IPS-18c (cell line): ENCODE data around the gene RANBP2.

ENCODE experiments used
- H3K4me3 ChIP-seq: 2 replicates; pipeline ENCODE4 v1.7.0; 2013; ENCODE audit warnings: low read depth, mild to moderate bottlenecking, low read length, moderate library complexity; ENCODE audit not compliant: insufficient read depth
- H3K9me3 ChIP-seq: one replicate; pipeline ENCODE4 v1.6.1; 2013; ENCODE audit warnings: mild to moderate bottlenecking, low read length, moderate library complexity; ENCODE audit not compliant: control insufficient read depth, insufficient read depth

The RANBP2 gene

DNA sequence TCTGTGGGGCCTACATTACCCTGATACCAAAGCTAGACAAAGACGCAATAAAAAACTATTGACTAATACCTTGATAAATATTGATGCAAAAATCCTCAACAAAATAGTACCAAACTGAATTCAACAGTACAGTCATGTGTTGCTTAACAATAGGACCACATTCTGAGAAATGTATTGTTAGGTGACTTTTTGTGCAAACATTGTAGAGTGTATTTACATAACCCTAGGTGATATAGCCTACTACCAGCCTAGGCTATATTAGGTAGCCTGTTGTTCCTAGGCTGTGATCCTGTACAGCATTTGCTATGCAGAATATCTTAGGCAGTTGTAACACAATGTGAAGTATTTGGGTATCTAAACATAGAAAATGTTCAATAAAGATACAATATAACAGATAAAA lies 104.0 kb downstream of the RANBP2 start:
- Histone ChIP-seq H3K9me3 (no peaks in the 10 kb centered on the region), H3K4me3 (no peak overlapping the region)

DNA sequence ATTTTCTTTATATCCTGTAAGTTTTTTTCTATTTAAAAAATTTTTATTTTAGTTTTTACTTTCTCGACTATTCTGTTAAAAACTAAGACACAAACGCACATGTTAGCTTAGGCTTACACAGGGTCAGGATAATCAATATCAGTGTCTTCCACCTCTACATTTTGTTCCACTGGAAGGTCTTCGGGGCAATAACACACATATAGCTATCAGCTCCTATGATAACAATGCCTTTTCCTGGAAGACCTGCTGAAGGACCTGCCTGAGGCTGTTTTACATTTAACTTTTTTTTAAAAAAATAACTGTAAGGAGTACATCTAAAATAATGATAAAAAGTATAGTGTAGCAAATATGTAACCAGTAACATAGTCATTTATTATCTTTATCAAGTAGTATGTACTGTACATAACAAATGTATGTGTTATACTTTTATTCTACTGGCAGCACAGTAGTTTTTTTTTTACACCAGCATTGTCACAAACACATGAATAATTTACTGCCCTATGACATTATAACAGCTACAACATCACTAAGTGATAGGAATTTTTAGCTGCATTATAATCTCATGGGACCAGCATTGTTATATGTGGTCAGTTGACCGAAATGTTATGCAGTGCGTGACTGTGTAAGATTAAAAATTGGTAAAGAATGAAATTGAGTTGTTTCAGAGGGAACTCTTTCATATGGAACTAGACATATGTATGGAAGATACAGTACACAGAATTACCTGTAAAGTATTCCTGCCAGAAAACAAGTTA lies 105.2 kb downstream of the RANBP2 start:
- Histone ChIP-seq H3K4me3 (no peak overlapping the region), H3K9me3 (no peaks in the 10 kb centered on the region)

DNA sequence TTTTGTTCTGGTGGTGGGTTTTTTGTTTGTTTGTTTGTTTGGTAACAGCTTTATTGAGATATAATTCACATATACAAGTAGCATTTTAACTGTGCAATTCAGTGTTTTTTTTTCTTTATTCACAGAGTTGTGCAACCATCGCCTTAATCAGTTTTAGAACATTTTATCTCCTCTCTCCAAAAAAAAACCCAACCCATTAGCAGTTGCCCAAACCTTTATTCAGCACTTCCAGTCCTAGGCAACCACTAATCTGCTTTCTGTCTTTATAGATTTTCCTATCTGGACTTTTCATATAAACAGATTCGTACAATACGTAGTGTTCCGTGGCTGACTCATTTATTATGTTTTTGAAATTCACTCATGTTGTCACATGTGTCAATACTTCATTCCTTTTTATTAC lies 106.0 kb downstream of the RANBP2 start:
- no peak overlapping the region for H3K4me3 ChIP-seq

DNA sequence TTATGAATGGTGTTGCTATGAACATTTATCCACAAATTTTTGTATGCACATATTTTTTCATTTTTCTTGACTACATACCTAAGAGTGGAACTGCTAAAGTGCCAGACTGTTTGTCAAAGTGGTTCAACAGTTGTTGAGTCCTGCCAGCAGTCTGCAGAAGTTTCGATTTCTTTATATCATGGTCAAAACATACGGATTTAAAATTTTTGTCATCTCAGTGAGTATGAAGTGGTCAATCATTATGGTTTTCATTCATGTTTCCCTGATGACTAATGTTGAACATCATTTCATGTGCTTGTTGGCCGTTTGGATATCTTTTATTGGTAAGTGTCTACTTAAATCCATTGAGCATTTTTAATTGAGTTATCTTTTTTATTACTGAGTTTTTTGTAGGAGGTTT lies 106.5 kb downstream of the RANBP2 start:
- no peaks in the 10 kb centered on the region for H3K9me3 ChIP-seq
- H3K4me3 ChIP-seq, result no peak overlapping the region

More for the DNA sequence above, 106.0 kb downstream of the RANBP2 start:
- H3K9me3 ChIP-seq, result no peaks in the 10 kb centered on the region

DNA sequence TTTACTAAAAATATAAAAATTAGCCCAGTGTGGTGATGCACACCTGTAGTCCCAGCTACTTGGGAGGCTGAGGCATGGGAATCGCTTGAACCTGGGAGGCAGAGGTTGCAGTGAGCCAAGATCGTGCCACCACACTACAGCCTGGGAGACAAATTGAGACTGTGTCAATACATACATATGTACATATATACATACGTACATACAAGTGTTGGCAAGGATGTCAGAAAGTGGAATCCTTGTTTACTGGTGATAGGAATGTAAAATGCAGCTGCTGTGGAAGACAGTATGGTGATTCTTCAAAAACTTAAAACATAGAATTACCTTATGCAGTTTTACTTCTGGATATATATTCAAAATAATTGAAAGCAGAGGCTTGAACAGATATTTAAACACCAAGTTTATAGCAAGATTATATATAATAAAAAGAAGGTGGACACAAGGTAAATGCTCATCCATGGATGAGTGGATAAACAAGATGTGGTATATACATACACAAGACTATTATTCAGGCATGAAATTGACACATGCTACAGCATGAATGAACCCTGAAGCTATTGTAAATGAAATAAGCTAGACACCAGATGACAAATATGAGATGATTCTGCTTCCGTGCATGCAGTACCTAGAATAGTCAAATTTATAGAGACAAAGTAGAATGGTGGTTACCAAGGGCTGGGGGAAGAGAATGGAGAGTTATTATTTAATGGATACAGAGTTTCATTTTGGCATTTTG lies 110.5 kb downstream of the RANBP2 start:
- no peaks in the 10 kb centered on the region for H3K9me3 ChIP-seq
- H3K4me3 ChIP-seq, result no peak overlapping the region

DNA sequence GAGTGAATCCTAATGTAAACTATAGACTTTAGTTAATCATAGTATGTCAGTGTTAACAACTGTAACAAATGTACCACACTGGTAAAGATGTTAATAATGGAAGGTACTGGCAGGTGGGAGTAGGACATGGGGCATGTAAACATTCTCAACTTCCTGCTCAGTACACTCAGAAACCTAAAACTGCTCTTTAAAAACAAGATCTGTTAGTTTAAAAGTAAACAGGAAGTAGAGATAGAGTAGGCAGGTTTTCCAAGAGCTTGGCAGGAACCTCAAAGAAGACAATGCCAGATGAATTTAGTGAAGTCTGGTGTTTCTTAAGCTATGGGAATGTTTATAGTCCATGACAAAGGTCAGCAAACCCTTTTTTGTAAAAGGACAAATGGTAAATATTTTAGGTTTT lies 113.9 kb downstream of the RANBP2 start:
- Histone ChIP-seq H3K4me3 (no peak overlapping the region), H3K9me3 (peaks cover 2% of the 10 kb centered on the region)

DNA sequence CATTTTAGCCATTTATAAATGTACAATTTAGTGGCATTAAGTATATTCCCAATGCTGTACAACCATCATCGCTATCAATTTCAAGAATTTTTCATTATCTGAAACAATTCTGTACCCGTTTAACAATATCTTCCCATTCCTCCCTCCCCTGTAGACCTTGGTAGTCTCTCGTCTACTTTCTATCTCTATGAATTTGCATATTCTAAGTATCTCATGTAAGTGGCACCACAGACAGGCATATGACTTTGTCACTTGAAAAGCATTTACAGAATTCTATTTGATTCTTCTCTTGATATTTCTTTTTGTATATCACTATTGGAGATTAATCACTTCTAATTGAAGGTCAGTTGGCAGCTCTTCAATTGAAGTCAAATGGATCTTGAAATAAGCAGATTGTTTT lies 115.3 kb downstream of the RANBP2 start:
- H3K4me3 ChIP-seq, result no peak overlapping the region
- peaks cover 2% of the 10 kb centered on the region for H3K9me3 ChIP-seq

DNA sequence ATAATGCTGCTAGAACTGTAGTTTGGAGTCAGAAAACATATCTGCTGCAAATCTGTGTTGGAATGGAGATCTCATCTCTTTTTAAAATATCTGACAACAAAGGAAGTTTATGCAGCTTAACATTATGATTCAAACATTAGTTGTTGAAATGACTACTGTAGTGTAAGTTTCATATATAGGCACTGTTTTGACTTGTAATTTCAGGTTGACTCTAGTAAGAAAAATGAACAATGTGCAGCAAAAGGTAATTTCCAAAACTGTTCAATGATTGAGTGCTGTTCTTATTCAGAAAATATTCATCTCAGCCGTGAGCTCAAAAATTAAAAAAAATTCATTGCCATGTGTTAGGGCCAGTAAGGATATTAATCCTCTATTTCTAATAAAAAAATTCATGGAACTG lies 115.8 kb downstream of the RANBP2 start:
- Histone ChIP-seq H3K9me3 (peaks cover 2% of the 10 kb centered on the region), H3K4me3 (no peak overlapping the region)
